H9 (cell line): Measurements from ENCODE around the gene ACAP3. TPM values are rescaled to one million over a fixed set of nuclear protein-coding genes. Genes with fewer than 3 reads are reported as not detected.

Source experiments
- DNase-seq: peaks from one replicate; pipeline ENCODE4 v3.0.0-alpha.2; 2017
- H2AFZ ChIP-seq: one replicate; pipeline ENCODE4 v1.6.1; 2013; ENCODE audit warnings: mild to moderate bottlenecking, low read length, control low read depth, moderate library complexity
- H2AK5ac ChIP-seq: 2 replicates; pipeline ENCODE4 v1.6.1; 2013; ENCODE audit warnings: low read length, control low read depth, mixed read lengths; ENCODE audit not compliant: insufficient read length
- H2BK120ac ChIP-seq: one replicate; pipeline ENCODE4 v1.6.1; 2013; ENCODE audit warnings: low read depth, mild to moderate bottlenecking, low read length, control low read depth, inconsistent platforms; ENCODE audit not compliant: poor library complexity, severe bottlenecking
- H2BK12ac ChIP-seq: 2 replicates; pipeline ENCODE4 v1.6.1; 2013; ENCODE audit warnings: low read length, control low read depth, mixed read lengths, low read depth; ENCODE audit not compliant: insufficient read length
- H2BK15ac ChIP-seq: 2 replicates; pipeline ENCODE4 v1.6.1; 2013; ENCODE audit warnings: low read depth, low read length, control low read depth
- H2BK20ac ChIP-seq: one replicate; pipeline ENCODE4 v1.6.1; 2013; ENCODE audit warnings: low read depth, mild to moderate bottlenecking, low read length, control low read depth, inconsistent platforms; ENCODE audit not compliant: poor library complexity, severe bottlenecking
- H2BK5ac ChIP-seq: 2 replicates; pipeline ENCODE4 v1.6.1; 2013; ENCODE audit warnings: low read length, control low read depth, mixed read lengths; ENCODE audit not compliant: insufficient read length
- H3K14ac ChIP-seq: 2 replicates; pipeline ENCODE4 v1.6.1; 2013; ENCODE audit warnings: low read length, control low read depth; ENCODE audit not compliant: insufficient read depth
- H3K18ac ChIP-seq: 2 replicates; pipeline ENCODE4 v1.6.1; 2013; ENCODE audit warnings: low read depth, mild to moderate bottlenecking, mixed read lengths, low read length, control low read depth; ENCODE audit not compliant: insufficient read length
- H3K23ac ChIP-seq: 2 replicates; pipeline ENCODE4 v1.6.1; 2013; ENCODE audit warnings: low read length, control low read depth, mixed read lengths, low read depth; ENCODE audit not compliant: insufficient read length
- H3K23me2 ChIP-seq: 2 replicates; pipeline ENCODE4 v1.6.1; 2013; ENCODE audit warnings: low read depth, mild to moderate bottlenecking, mixed read lengths, low read length, control low read depth; ENCODE audit not compliant: insufficient read length, poor library complexity, severe bottlenecking
- H3K27ac ChIP-seq: 2 replicates; pipeline ENCODE4 v1.5.1; 2013; ENCODE audit warnings: low read length, control low read depth, mixed read lengths, low read depth; ENCODE audit not compliant: insufficient read length
- H3K27me3 ChIP-seq: 2 replicates; pipeline ENCODE4 v1.6.1; 2013; ENCODE audit warnings: low read length, control low read depth, inconsistent platforms; ENCODE audit not compliant: insufficient read depth
- H3K4ac ChIP-seq: 2 replicates; pipeline ENCODE4 v1.6.1; 2013; ENCODE audit warnings: low read depth, mild to moderate bottlenecking, control low read depth, inconsistent platforms, low read length, moderate library complexity
- H3K4me1 ChIP-seq: 2 replicates; pipeline ENCODE4 v1.6.1; 2013; ENCODE audit warnings: low read length, control low read depth, inconsistent platforms; ENCODE audit not compliant: insufficient read depth
- H3K4me2 ChIP-seq: 2 replicates; pipeline ENCODE4 v1.6.1; 2013; ENCODE audit warnings: low read length, control low read depth, mixed read lengths; ENCODE audit not compliant: insufficient read length, insufficient read depth
- H3K56ac ChIP-seq: 2 replicates; pipeline ENCODE4 v1.6.1; 2013; ENCODE audit warnings: low read depth, mild to moderate bottlenecking, mixed read lengths, low read length, control low read depth; ENCODE audit not compliant: insufficient read length
- H3K79me1 ChIP-seq: 2 replicates; pipeline ENCODE4 v1.6.1; 2013; ENCODE audit warnings: low read depth, mild to moderate bottlenecking, moderate library complexity, low read length, control low read depth, inconsistent platforms; ENCODE audit not compliant: insufficient read depth, poor library complexity, severe bottlenecking
- H3K79me2 ChIP-seq: 2 replicates; pipeline ENCODE4 v1.6.1; 2013; ENCODE audit warnings: low read length, control low read depth, inconsistent platforms; ENCODE audit not compliant: insufficient read depth
- H3K9ac ChIP-seq: 2 replicates; pipeline ENCODE4 v1.6.1; 2013; ENCODE audit warnings: low read length, control low read depth, mixed read lengths; ENCODE audit not compliant: insufficient read length; ENCODE audit errors: extremely low read depth
- H3K9me3 ChIP-seq: one replicate; pipeline ENCODE4 v1.6.1; 2013; ENCODE audit warnings: low read depth, low read length, inconsistent platforms; ENCODE audit not compliant: control insufficient read depth
- H3T11ph ChIP-seq: one replicate; pipeline ENCODE4 v1.6.1; 2013; ENCODE audit warnings: mild to moderate bottlenecking, low read length, control low read depth, inconsistent platforms
- H4K20me1 ChIP-seq: one replicate; pipeline ENCODE4 v1.6.1; 2013; ENCODE audit not compliant: control insufficient read depth, insufficient read length, insufficient read depth
- H4K5ac ChIP-seq: 2 replicates; pipeline ENCODE4 v1.6.1; 2013; ENCODE audit warnings: low read depth, mild to moderate bottlenecking, mixed read lengths, low read length, control low read depth; ENCODE audit not compliant: insufficient read length
- H4K8ac ChIP-seq: replicated peaks from 2 replicates; pipeline ENCODE4 v1.6.1; 2013; ENCODE audit warnings: low read length, control low read depth, mixed read lengths, low read depth; ENCODE audit not compliant: insufficient read length
- H4K91ac ChIP-seq: 2 replicates; pipeline ENCODE4 v1.6.1; 2013; ENCODE audit warnings: low read depth, mild to moderate bottlenecking, moderate library complexity, mixed read lengths, low read length, control low read depth; ENCODE audit not compliant: insufficient read length
- H3K27ac Mint-ChIP-seq, 3 experiments: 2 replicates in 2 of 3; 3 replicates in 1 of 3; pipeline ENCODE4 v1.8.0; 2020 to 2021; ENCODE audit warnings: mixed read lengths in 3 of 3, mild to moderate bottlenecking in 1 of 3, moderate library complexity in 1 of 3
- H3K27me3 Mint-ChIP-seq: 2 replicates; pipeline ENCODE4 v1.8.0; 2021; ENCODE audit warnings: low read depth, mild to moderate bottlenecking, moderate library complexity, mixed read lengths
- H3K36me3 Mint-ChIP-seq, 3 experiments: 2 replicates in 2 of 3; 3 replicates in 1 of 3; pipeline ENCODE4 v1.8.0; 2020 to 2021; ENCODE audit warnings: low read depth in 3 of 3, mixed read lengths in 3 of 3; ENCODE audit not compliant: insufficient read depth in 1 of 3
- H3K4me1 Mint-ChIP-seq, 2 experiments: 2 replicates each; pipeline ENCODE4 v1.8.0; 2020; ENCODE audit warnings: mixed read lengths in 2 of 2
- H3K4me3 Mint-ChIP-seq, 2 experiments: 2 replicates in 1 of 2; 3 replicates in 1 of 2; pipeline ENCODE4 v1.8.0; 2020 to 2021; ENCODE audit warnings: mild to moderate bottlenecking in 2 of 2, mixed read lengths in 2 of 2, moderate library complexity in 1 of 2
- H3K9me3 Mint-ChIP-seq, 2 experiments: 2 replicates in 1 of 2; 3 replicates in 1 of 2; pipeline ENCODE4 v1.8.0; 2020; ENCODE audit warnings: mild to moderate bottlenecking in 2 of 2, mixed read lengths in 2 of 2, moderate library complexity in 1 of 2
- WGBS: extraction: QIAGEN DNeasy Blood & Tissue Kit; methylation state at CpG from one replicate; pipeline ENCODE4 v1.1.7; 2013; ENCODE audit warnings: missing lambda C conversion rate, low lambda C conversion rate, mixed read lengths; ENCODE audit not compliant: insufficient read length; ENCODE audit errors: extremely low coverage; 5-methylcytosine and 5-hydroxymethylcytosine counted together
- total RNA-seq: library from RNA; stranded (reverse); gene quantifications from 2 replicates; pipeline ENCODE4 v1.2.1, GENCODE V29; 2021
- TF ChIP-seq, protein P1 (sequence below): fragments of 200-600 bp; sonication (generic); conservative IDR thresholded peaks from 3 replicates; pipeline ENCODE4 v1.8.0; 2021; ENCODE audit warnings: antibody characterized with exemption, mild to moderate bottlenecking

ACAP3 gene
- total RNA-seq, 1 experiment from 2014 or later: 41.4 TPM

DNA sequence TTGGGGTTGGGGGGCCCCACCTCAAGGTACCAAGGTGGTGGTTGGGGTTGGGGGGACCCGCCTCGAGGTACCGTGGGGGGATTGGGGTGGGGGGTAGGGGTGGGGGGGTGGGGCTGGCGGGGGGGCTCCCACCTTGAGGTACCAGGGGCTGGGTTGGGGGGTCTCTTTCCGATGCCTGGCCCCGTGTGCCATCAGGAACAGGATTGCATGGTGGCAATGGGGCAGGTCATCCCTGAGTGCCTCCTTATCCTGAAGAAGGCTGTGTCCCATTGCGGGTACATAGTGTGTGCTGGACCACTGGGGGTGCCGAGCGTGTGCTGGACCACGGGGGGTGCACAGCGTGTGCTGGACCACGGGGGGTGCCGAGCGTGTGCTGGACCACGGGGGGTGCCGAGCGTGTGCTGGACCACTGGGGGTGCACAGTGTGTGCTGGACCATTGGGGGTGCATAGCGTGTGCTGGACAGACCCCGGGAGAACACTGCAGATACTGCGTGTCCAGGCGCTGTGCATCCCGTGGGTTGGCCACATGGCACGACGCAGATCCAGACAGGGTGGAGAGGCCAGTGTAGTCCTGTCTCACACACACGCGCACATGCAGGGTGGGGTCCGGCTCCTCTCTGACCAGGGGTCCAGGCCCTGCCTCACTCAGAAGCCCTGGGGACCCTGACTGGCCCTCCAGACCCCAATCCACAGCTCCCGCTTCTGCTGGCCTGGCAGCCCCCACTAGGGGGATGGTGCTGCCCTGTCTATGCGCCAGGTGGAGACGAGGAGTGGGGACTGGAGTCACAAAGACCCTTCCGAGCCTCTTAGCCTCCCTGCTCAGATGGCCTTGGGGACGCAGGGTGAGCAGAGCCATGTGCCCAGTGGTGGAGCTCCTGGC is 23.3 kb downstream of the ACAP3 start:
- Mint-ChIP-seq H3K27ac (no peak overlapping the region), H3K9me3 (peaks cover 0 to 3% of the 10 kb centered on the region in 2 experiments; a peak in 2 of 5 replicates), H3K36me3 (no peaks in the 10 kb centered on the region), H3K27me3 (peaks cover 5% of the 10 kb centered on the region), H3K4me3 (no peak overlapping the region), H3K4me1 (0 out of 4 replicates have a peak, but pooled peaks cover 0 to 5% of the 10 kb centered on the region in 2 experiments)
- no peaks in the 10 kb centered on the region for H3K23me2 ChIP-seq
- no peaks in the 10 kb centered on the region for H3K79me2 ChIP-seq
- no CpG with 5 or more reads among the region's 32 CpGs for WGBS
- H4K91ac ChIP-seq: no peak overlapping the region
- H2AFZ ChIP-seq: no peak overlapping the region
- no peak overlapping the region for H4K5ac ChIP-seq
- no peak overlapping the region for H2BK20ac ChIP-seq
- H2BK5ac ChIP-seq: no peak overlapping the region
- DNase-seq: peak; percentile 52
- no peak overlapping the region for H3K4ac ChIP-seq
- TF ChIP-seq, protein P1, sequence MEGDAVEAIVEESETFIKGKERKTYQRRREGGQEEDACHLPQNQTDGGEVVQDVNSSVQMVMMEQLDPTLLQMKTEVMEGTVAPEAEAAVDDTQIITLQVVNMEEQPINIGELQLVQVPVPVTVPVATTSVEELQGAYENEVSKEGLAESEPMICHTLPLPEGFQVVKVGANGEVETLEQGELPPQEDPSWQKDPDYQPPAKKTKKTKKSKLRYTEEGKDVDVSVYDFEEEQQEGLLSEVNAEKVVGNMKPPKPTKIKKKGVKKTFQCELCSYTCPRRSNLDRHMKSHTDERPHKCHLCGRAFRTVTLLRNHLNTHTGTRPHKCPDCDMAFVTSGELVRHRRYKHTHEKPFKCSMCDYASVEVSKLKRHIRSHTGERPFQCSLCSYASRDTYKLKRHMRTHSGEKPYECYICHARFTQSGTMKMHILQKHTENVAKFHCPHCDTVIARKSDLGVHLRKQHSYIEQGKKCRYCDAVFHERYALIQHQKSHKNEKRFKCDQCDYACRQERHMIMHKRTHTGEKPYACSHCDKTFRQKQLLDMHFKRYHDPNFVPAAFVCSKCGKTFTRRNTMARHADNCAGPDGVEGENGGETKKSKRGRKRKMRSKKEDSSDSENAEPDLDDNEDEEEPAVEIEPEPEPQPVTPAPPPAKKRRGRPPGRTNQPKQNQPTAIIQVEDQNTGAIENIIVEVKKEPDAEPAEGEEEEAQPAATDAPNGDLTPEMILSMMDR: no peak; the same call in 2 of the 3 replicates
- H3K4me1 ChIP-seq: no peaks in the 10 kb centered on the region
- H2BK15ac ChIP-seq: no peak overlapping the region
- H4K20me1 ChIP-seq: no peaks in the 10 kb centered on the region
- H3K27me3 ChIP-seq: no peaks in the 10 kb centered on the region
- H3K18ac ChIP-seq: no peak overlapping the region
- H2BK120ac ChIP-seq: no peak overlapping the region
- H3T11ph ChIP-seq: no peak overlapping the region
- no peak overlapping the region for H3K9ac ChIP-seq
- H3K4me2 ChIP-seq: no peak overlapping the region
- H3K14ac ChIP-seq: no peak overlapping the region
- no peak overlapping the region for H2BK12ac ChIP-seq
- H3K56ac ChIP-seq: no peak overlapping the region
- H3K27ac ChIP-seq: no peak overlapping the region
- no peak overlapping the region for H2AK5ac ChIP-seq
- no peaks in the 10 kb centered on the region for H3K9me3 ChIP-seq
- no peaks in the 10 kb centered on the region for H3K79me1 ChIP-seq
- no peak overlapping the region for H3K23ac ChIP-seq
- no peak overlapping the region for H4K8ac ChIP-seq
